H9 (cell line): ENCODE measurements around the gene MDGA2. TPM values are rescaled to one million over a fixed set of nuclear protein-coding genes. Genes with fewer than 3 reads are reported as not detected.
A peak's percentile ranks its signal among the peaks of the same experiment; 100 is the strongest.

Experiments used
- DNase-seq: peaks from one replicate; pipeline ENCODE4 v3.0.0-alpha.2; 2017
- H2AFZ ChIP-seq: one replicate; pipeline ENCODE4 v1.6.1; 2013; ENCODE audit warnings: mild to moderate bottlenecking, low read length, control low read depth, moderate library complexity
- H2AK5ac ChIP-seq: 2 replicates; pipeline ENCODE4 v1.6.1; 2013; ENCODE audit warnings: low read length, control low read depth, mixed read lengths; ENCODE audit not compliant: insufficient read length
- H2BK120ac ChIP-seq: one replicate; pipeline ENCODE4 v1.6.1; 2013; ENCODE audit warnings: low read depth, mild to moderate bottlenecking, low read length, control low read depth, inconsistent platforms; ENCODE audit not compliant: poor library complexity, severe bottlenecking
- H2BK12ac ChIP-seq: 2 replicates; pipeline ENCODE4 v1.6.1; 2013; ENCODE audit warnings: low read length, control low read depth, mixed read lengths, low read depth; ENCODE audit not compliant: insufficient read length
- H2BK15ac ChIP-seq: 2 replicates; pipeline ENCODE4 v1.6.1; 2013; ENCODE audit warnings: low read depth, low read length, control low read depth
- H2BK20ac ChIP-seq: one replicate; pipeline ENCODE4 v1.6.1; 2013; ENCODE audit warnings: low read depth, mild to moderate bottlenecking, low read length, control low read depth, inconsistent platforms; ENCODE audit not compliant: poor library complexity, severe bottlenecking
- H2BK5ac ChIP-seq: 2 replicates; pipeline ENCODE4 v1.6.1; 2013; ENCODE audit warnings: low read length, control low read depth, mixed read lengths; ENCODE audit not compliant: insufficient read length
- H3K14ac ChIP-seq: 2 replicates; pipeline ENCODE4 v1.6.1; 2013; ENCODE audit warnings: low read length, control low read depth; ENCODE audit not compliant: insufficient read depth
- H3K18ac ChIP-seq: 2 replicates; pipeline ENCODE4 v1.6.1; 2013; ENCODE audit warnings: low read depth, mild to moderate bottlenecking, mixed read lengths, low read length, control low read depth; ENCODE audit not compliant: insufficient read length
- H3K23ac ChIP-seq: 2 replicates; pipeline ENCODE4 v1.6.1; 2013; ENCODE audit warnings: low read length, control low read depth, mixed read lengths, low read depth; ENCODE audit not compliant: insufficient read length
- H3K23me2 ChIP-seq: 2 replicates; pipeline ENCODE4 v1.6.1; 2013; ENCODE audit warnings: low read depth, mild to moderate bottlenecking, mixed read lengths, low read length, control low read depth; ENCODE audit not compliant: insufficient read length, poor library complexity, severe bottlenecking
- H3K27ac ChIP-seq: 2 replicates; pipeline ENCODE4 v1.5.1; 2013; ENCODE audit warnings: low read length, control low read depth, mixed read lengths, low read depth; ENCODE audit not compliant: insufficient read length
- H3K27me3 ChIP-seq: 2 replicates; pipeline ENCODE4 v1.6.1; 2013; ENCODE audit warnings: low read length, control low read depth, inconsistent platforms; ENCODE audit not compliant: insufficient read depth
- H3K4ac ChIP-seq: 2 replicates; pipeline ENCODE4 v1.6.1; 2013; ENCODE audit warnings: low read depth, mild to moderate bottlenecking, control low read depth, inconsistent platforms, low read length, moderate library complexity
- H3K4me1 ChIP-seq: 2 replicates; pipeline ENCODE4 v1.6.1; 2013; ENCODE audit warnings: low read length, control low read depth, inconsistent platforms; ENCODE audit not compliant: insufficient read depth
- H3K4me2 ChIP-seq: 2 replicates; pipeline ENCODE4 v1.6.1; 2013; ENCODE audit warnings: low read length, control low read depth, mixed read lengths; ENCODE audit not compliant: insufficient read length, insufficient read depth
- H3K56ac ChIP-seq: 2 replicates; pipeline ENCODE4 v1.6.1; 2013; ENCODE audit warnings: low read depth, mild to moderate bottlenecking, mixed read lengths, low read length, control low read depth; ENCODE audit not compliant: insufficient read length
- H3K79me1 ChIP-seq: 2 replicates; pipeline ENCODE4 v1.6.1; 2013; ENCODE audit warnings: low read depth, mild to moderate bottlenecking, moderate library complexity, low read length, control low read depth, inconsistent platforms; ENCODE audit not compliant: insufficient read depth, poor library complexity, severe bottlenecking
- H3K79me2 ChIP-seq: 2 replicates; pipeline ENCODE4 v1.6.1; 2013; ENCODE audit warnings: low read length, control low read depth, inconsistent platforms; ENCODE audit not compliant: insufficient read depth
- H3K9ac ChIP-seq: 2 replicates; pipeline ENCODE4 v1.6.1; 2013; ENCODE audit warnings: low read length, control low read depth, mixed read lengths; ENCODE audit not compliant: insufficient read length; ENCODE audit errors: extremely low read depth
- H3K9me3 ChIP-seq: one replicate; pipeline ENCODE4 v1.6.1; 2013; ENCODE audit warnings: low read depth, low read length, inconsistent platforms; ENCODE audit not compliant: control insufficient read depth
- H3T11ph ChIP-seq: one replicate; pipeline ENCODE4 v1.6.1; 2013; ENCODE audit warnings: mild to moderate bottlenecking, low read length, control low read depth, inconsistent platforms
- H4K20me1 ChIP-seq: one replicate; pipeline ENCODE4 v1.6.1; 2013; ENCODE audit not compliant: control insufficient read depth, insufficient read length, insufficient read depth
- H4K5ac ChIP-seq: 2 replicates; pipeline ENCODE4 v1.6.1; 2013; ENCODE audit warnings: low read depth, mild to moderate bottlenecking, mixed read lengths, low read length, control low read depth; ENCODE audit not compliant: insufficient read length
- H4K8ac ChIP-seq: replicated peaks from 2 replicates; pipeline ENCODE4 v1.6.1; 2013; ENCODE audit warnings: low read length, control low read depth, mixed read lengths, low read depth; ENCODE audit not compliant: insufficient read length
- H4K91ac ChIP-seq: 2 replicates; pipeline ENCODE4 v1.6.1; 2013; ENCODE audit warnings: low read depth, mild to moderate bottlenecking, moderate library complexity, mixed read lengths, low read length, control low read depth; ENCODE audit not compliant: insufficient read length
- H3K27ac Mint-ChIP-seq, 3 experiments: 2 replicates in 2 of 3; 3 replicates in 1 of 3; pipeline ENCODE4 v1.8.0; 2020 to 2021; ENCODE audit warnings: mixed read lengths in 3 of 3, mild to moderate bottlenecking in 1 of 3, moderate library complexity in 1 of 3
- H3K27me3 Mint-ChIP-seq: 2 replicates; pipeline ENCODE4 v1.8.0; 2021; ENCODE audit warnings: low read depth, mild to moderate bottlenecking, moderate library complexity, mixed read lengths
- H3K36me3 Mint-ChIP-seq, 3 experiments: 2 replicates in 2 of 3; 3 replicates in 1 of 3; pipeline ENCODE4 v1.8.0; 2020 to 2021; ENCODE audit warnings: low read depth in 3 of 3, mixed read lengths in 3 of 3; ENCODE audit not compliant: insufficient read depth in 1 of 3
- H3K4me1 Mint-ChIP-seq, 2 experiments: 2 replicates each; pipeline ENCODE4 v1.8.0; 2020; ENCODE audit warnings: mixed read lengths in 2 of 2
- H3K4me3 Mint-ChIP-seq, 2 experiments: 2 replicates in 1 of 2; 3 replicates in 1 of 2; pipeline ENCODE4 v1.8.0; 2020 to 2021; ENCODE audit warnings: mild to moderate bottlenecking in 2 of 2, mixed read lengths in 2 of 2, moderate library complexity in 1 of 2
- H3K9me3 Mint-ChIP-seq, 2 experiments: 2 replicates in 1 of 2; 3 replicates in 1 of 2; pipeline ENCODE4 v1.8.0; 2020; ENCODE audit warnings: mild to moderate bottlenecking in 2 of 2, mixed read lengths in 2 of 2, moderate library complexity in 1 of 2
- WGBS: extraction: QIAGEN DNeasy Blood & Tissue Kit; methylation state at CpG from one replicate; pipeline ENCODE4 v1.1.7; 2013; ENCODE audit warnings: missing lambda C conversion rate, low lambda C conversion rate, mixed read lengths; ENCODE audit not compliant: insufficient read length; ENCODE audit errors: extremely low coverage; 5-methylcytosine and 5-hydroxymethylcytosine counted together
- total RNA-seq: library from RNA; stranded (reverse); gene quantifications from 2 replicates; pipeline ENCODE4 v1.2.1, GENCODE V29; 2021
- TF ChIP-seq, protein P1 (sequence below): fragments of 200-600 bp; sonication (generic); conservative IDR thresholded peaks from 3 replicates; pipeline ENCODE4 v1.8.0; 2021; ENCODE audit warnings: antibody characterized with exemption, mild to moderate bottlenecking

The MDGA2 gene
- total RNA-seq, 1 experiment from 2014 or later: 1.9 TPM

DNA sequence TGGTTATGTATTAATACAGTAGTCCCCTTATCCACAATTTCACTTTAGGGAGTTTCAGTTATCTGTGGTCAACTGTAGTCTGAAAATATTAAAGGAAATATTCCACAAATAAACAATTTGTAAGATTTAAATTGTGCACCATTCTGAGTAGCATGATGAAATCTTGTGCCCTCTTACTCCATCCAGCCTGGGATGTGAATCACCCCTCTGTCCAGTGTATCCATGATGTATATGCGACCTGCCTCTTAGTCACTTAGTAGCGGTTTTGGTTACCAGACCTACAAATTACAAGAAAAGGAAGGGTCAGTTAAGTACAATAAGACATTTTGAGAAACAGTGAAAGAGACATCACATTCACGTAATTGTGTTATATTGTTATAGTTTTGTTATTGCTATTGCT is 39.9 kb upstream of the MDGA2 start:
- H2BK15ac ChIP-seq: no peak overlapping the region
- no peak overlapping the region for H3K4me2 ChIP-seq
- no peak overlapping the region for H2BK120ac ChIP-seq
- no peaks in the 10 kb centered on the region for H4K20me1 ChIP-seq
- no peak overlapping the region for H3K18ac ChIP-seq
- no peak overlapping the region for H2BK12ac ChIP-seq
- Mint-ChIP-seq H3K36me3 (peaks cover 0 to 3% (median 0%) of the 10 kb centered on the region in 3 experiments; a peak in 2 of 7 replicates), H3K4me1 (no peaks in the 10 kb centered on the region), H3K9me3 (no peaks in the 10 kb centered on the region), H3K4me3 (no peak overlapping the region), H3K27me3 (no peaks in the 10 kb centered on the region), H3K27ac (peak overlapping the region in 1 of 3 experiments; percentile 13; a peak in 1 of 7 replicates)
- TF ChIP-seq, protein P1, sequence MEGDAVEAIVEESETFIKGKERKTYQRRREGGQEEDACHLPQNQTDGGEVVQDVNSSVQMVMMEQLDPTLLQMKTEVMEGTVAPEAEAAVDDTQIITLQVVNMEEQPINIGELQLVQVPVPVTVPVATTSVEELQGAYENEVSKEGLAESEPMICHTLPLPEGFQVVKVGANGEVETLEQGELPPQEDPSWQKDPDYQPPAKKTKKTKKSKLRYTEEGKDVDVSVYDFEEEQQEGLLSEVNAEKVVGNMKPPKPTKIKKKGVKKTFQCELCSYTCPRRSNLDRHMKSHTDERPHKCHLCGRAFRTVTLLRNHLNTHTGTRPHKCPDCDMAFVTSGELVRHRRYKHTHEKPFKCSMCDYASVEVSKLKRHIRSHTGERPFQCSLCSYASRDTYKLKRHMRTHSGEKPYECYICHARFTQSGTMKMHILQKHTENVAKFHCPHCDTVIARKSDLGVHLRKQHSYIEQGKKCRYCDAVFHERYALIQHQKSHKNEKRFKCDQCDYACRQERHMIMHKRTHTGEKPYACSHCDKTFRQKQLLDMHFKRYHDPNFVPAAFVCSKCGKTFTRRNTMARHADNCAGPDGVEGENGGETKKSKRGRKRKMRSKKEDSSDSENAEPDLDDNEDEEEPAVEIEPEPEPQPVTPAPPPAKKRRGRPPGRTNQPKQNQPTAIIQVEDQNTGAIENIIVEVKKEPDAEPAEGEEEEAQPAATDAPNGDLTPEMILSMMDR: no peak
- no peaks in the 10 kb centered on the region for H3K79me1 ChIP-seq
- H3K23ac ChIP-seq: no peak overlapping the region
- no peak overlapping the region for H4K91ac ChIP-seq
- H3K4me1 ChIP-seq: no peaks in the 10 kb centered on the region
- H3K23me2 ChIP-seq: no peaks in the 10 kb centered on the region
- no peak overlapping the region for H2AK5ac ChIP-seq
- DNase-seq: no peak
- WGBS: no CpG with 5 or more reads among the region's 3 CpGs
- no peak overlapping the region for H3T11ph ChIP-seq
- no peak overlapping the region for H3K56ac ChIP-seq
- H3K4ac ChIP-seq: no peak overlapping the region
- H2BK20ac ChIP-seq: no peak overlapping the region
- no peak overlapping the region for H4K5ac ChIP-seq
- no peak overlapping the region for H4K8ac ChIP-seq
- no peaks in the 10 kb centered on the region for H3K9me3 ChIP-seq
- no peaks in the 10 kb centered on the region for H3K27me3 ChIP-seq
- H3K27ac ChIP-seq: no peak overlapping the region
- H3K9ac ChIP-seq: no peak overlapping the region
- no peaks in the 10 kb centered on the region for H3K79me2 ChIP-seq
- H2BK5ac ChIP-seq: no peak overlapping the region
- H3K14ac ChIP-seq: no peak overlapping the region
- no peak overlapping the region for H2AFZ ChIP-seq
